Keratinocyte (primary cell): ENCODE data around the gene SMARCC1. TPM values are rescaled to one million over a fixed set of nuclear protein-coding genes. Genes with fewer than 3 reads are reported as not detected.

Source experiments
- DNase-seq: peaks from one replicate; pipeline ENCODE4 v3.0.0-alpha.2; 2011; ENCODE audit warnings: low read depth, missing footprints, low spot score
- FAIRE-seq: peaks from 2 replicates; lab custom pipeline; 2011; peaks lifted over from hg19 to GRCh38; lab: Jason Lieb, UNC
- H2AFZ ChIP-seq: 2 replicates; pipeline ENCODE4 v1.6.0; 2012; ENCODE audit warnings: low read length, control low read depth, inconsistent platforms; ENCODE audit not compliant: control insufficient read depth
- H3K27ac ChIP-seq: 2 replicates; pipeline ENCODE4 v1.5.1; 2011; ENCODE audit warnings: low read length; ENCODE audit not compliant: control insufficient read depth, insufficient read depth
- H3K27me3 ChIP-seq: 3 replicates; pipeline ENCODE4 v1.6.0; 2011; ENCODE audit warnings: low read length; ENCODE audit not compliant: control insufficient read depth, insufficient read depth; ENCODE audit errors: extremely low read depth
- H3K36me3 ChIP-seq, 2 experiments: 2 replicates in 1 of 2; 3 replicates in 1 of 2; pipeline ENCODE4 v1.5.1; 2011; ENCODE audit warnings: low read length in 2 of 2, mild to moderate bottlenecking in 1 of 2; ENCODE audit not compliant: control insufficient read depth in 2 of 2, insufficient read depth in 2 of 2; ENCODE audit errors: extremely low read depth in 1 of 2
- H3K4me1 ChIP-seq: 3 replicates; pipeline ENCODE4 v1.5.1; 2011; ENCODE audit warnings: low read length; ENCODE audit not compliant: control insufficient read depth, insufficient read depth; ENCODE audit errors: extremely low read depth
- H3K4me2 ChIP-seq: 3 replicates; pipeline ENCODE4 v1.6.0; 2011; ENCODE audit warnings: low read depth, low read length; ENCODE audit not compliant: control insufficient read depth, insufficient read depth; ENCODE audit errors: extremely low read depth
- H3K4me3 ChIP-seq, 3 experiments: fragments of 200-600 bp in 1 of 3; sonication (generic) in 1 of 3; 2 replicates in 2 of 3; 3 replicates in 1 of 3; pipeline ENCODE4 v1.5.1; 2011 to 2016; ENCODE audit warnings: low read length in 3 of 3, mild to moderate bottlenecking in 3 of 3, control low read depth in 2 of 3, inconsistent platforms in 1 of 3, low read depth in 1 of 3, mixed read lengths in 1 of 3, mixed run types in 1 of 3, moderate library complexity in 1 of 3; ENCODE audit not compliant: control insufficient read depth in 2 of 3, insufficient read depth in 2 of 3; ENCODE audit errors: extremely low read depth in 1 of 3
- H3K79me2 ChIP-seq: 2 replicates; pipeline ENCODE4 v1.6.0; 2012; ENCODE audit warnings: low read length; ENCODE audit not compliant: control insufficient read depth, insufficient read depth
- H3K9ac ChIP-seq: 3 replicates; pipeline ENCODE4 v1.6.0; 2011; ENCODE audit warnings: low read length; ENCODE audit not compliant: control insufficient read depth, insufficient read depth; ENCODE audit errors: extremely low read depth
- H3K9me1 ChIP-seq: 3 replicates; pipeline ENCODE4 v1.6.0; 2011; ENCODE audit warnings: low read length; ENCODE audit not compliant: control insufficient read depth, insufficient read depth; ENCODE audit errors: extremely low read depth
- H3K9me3 ChIP-seq: 2 replicates; pipeline ENCODE4 v1.5.1; 2012; ENCODE audit warnings: low read depth, low read length; ENCODE audit not compliant: control insufficient read depth
- H4K20me1 ChIP-seq: 3 replicates; pipeline ENCODE4 v1.6.0; 2011; ENCODE audit warnings: low read length; ENCODE audit not compliant: control insufficient read depth, insufficient read depth; ENCODE audit errors: extremely low read depth
- CTCF ChIP-seq, 3 experiments: IDR thresholded peaks in 1 of 3; conservative IDR thresholded peaks in 1 of 3; optimal IDR thresholded peaks in 1 of 3; 2 replicates in 2 of 3; 3 replicates in 1 of 3; pipeline versions ENCODE3 to v1.5.1; 2011; ENCODE audit warnings: low read length in 3 of 3, mild to moderate bottlenecking in 3 of 3, moderate library complexity in 2 of 3, control low read depth in 1 of 3, inconsistent platforms in 1 of 3; ENCODE audit not compliant: insufficient read depth in 2 of 3; ENCODE audit errors: extremely low read depth in 1 of 3
- EZH2 ChIP-seq: IDR thresholded peaks from one replicate; pipeline ENCODE4 v1.6.1; 2012; ENCODE audit warnings: inconsistent platforms, mild to moderate bottlenecking, low read length, moderate library complexity
- dilution Hi-C: fragments of 300-500 bp; cut with MboI; formaldehyde crosslinking; loops from one replicate; pipeline ENCODE4 v1.7.0; 2020; ENCODE audit warnings: low sequenced_read_pairs; ENCODE audit not compliant: extremely low pct_ligation_motif_present
- polyA plus RNA-seq, 5 experiments: library from polyadenylated mRNA; depleted of rRNA in 3 of 5; stranded (reverse) in 3 of 5; stranded (forward) in 1 of 5; unstranded in 1 of 5; fragments of >200 nt; gene quantifications; 1 replicate in 1 of 5; 2 replicates in 3 of 5; 3 replicates in 1 of 5; pipeline versions ENCODE4 v1.2.1 to v1.2.3, GENCODE V29; 2011 to 2012; ENCODE audit warnings: missing spikeins in 2 of 5, low read depth in 1 of 5, low replicate concordance in 1 of 5

Gene SMARCC1
- polyA plus RNA-seq, 1 donor (not counting 4 experiments of a cell fraction or from before 2014, with no cell fraction given) = 39.7 TPM

GRCh38 chr3:47704237-47704612 is 77.5 kb downstream of the SMARCC1 start:
- Histone ChIP-seq H2AFZ (no peak overlapping the region), H3K9me1 (no peaks in the 10 kb centered on the region), H3K36me3 (peaks cover 10 to 38% of the 10 kb centered on the region in 2 experiments), H3K9me3 (no peaks in the 10 kb centered on the region), H3K27me3 (no peaks in the 10 kb centered on the region), H3K4me1 (no peaks in the 10 kb centered on the region), H3K79me2 (no peaks in the 10 kb centered on the region), H3K4me3 (no peak overlapping the region), H3K27ac (no peak overlapping the region), H4K20me1 (no peaks in the 10 kb centered on the region), H3K9ac (no peak overlapping the region), H3K4me2 (no peak overlapping the region)
- dilution Hi-C loops = no loop called here
- FAIRE-seq (no peak), DNase-seq (no peak)
- no peak for TF ChIP-seq EZH2

- TF ChIP-seq CTCF (optimal IDR thresholded peaks at IDR 0.05 in 1 of 3, IDR thresholded peaks at IDR 0.05 in 1 of 3, conservative IDR thresholded peaks at IDR 0.05 in 1 of 3; ENCODE audit: extremely low read depth in 1 of 3, insufficient read depth in 2 of 3, low read length in 3 of 3) = no peak
- TF ChIP-seq EZH2 = no peak
- FAIRE-seq = no peak
These were observed 80.3 kb downstream of the SMARCC1 start for GRCh38 chr3:47701388-47701787.

GRCh38 chr3:47692158-47692557 is 89.5 kb downstream of the SMARCC1 start:
- Histone ChIP-seq H3K9me1 (no peaks in the 10 kb centered on the region), H3K27ac (no peak overlapping the region), H3K79me2 (no peaks in the 10 kb centered on the region), H3K4me1 (no peaks in the 10 kb centered on the region), H3K27me3 (no peaks in the 10 kb centered on the region), H3K36me3 (peaks cover 15 to 18% of the 10 kb centered on the region in 2 experiments), H4K20me1 (peaks cover 3% of the 10 kb centered on the region), H3K4me3 (no peak overlapping the region), H3K9me3 (no peaks in the 10 kb centered on the region), H3K9ac (no peak overlapping the region), H2AFZ (no peak overlapping the region), H3K4me2 (no peak overlapping the region)
- TF ChIP-seq CTCF (optimal IDR thresholded peaks at IDR 0.05 in 1 of 3, IDR thresholded peaks at IDR 0.05 in 1 of 3, conservative IDR thresholded peaks at IDR 0.05 in 1 of 3; ENCODE audit: extremely low read depth in 1 of 3, insufficient read depth in 2 of 3, low read length in 3 of 3) (no peak), EZH2 (no peak)
- FAIRE-seq (no peak), DNase-seq (no peak)
- dilution Hi-C loops = no loop called here

More at GRCh38 chr3:47701388-47701787, 80.3 kb downstream of the SMARCC1 start:
- no peaks in the 10 kb centered on the region for H4K20me1 ChIP-seq
- no peaks in the 10 kb centered on the region for H3K9me3 ChIP-seq
- no peak overlapping the region for H3K27ac ChIP-seq
- no peak overlapping the region for H3K4me2 ChIP-seq
- no peaks in the 10 kb centered on the region for H3K9me1 ChIP-seq
- H3K79me2 ChIP-seq = no peaks in the 10 kb centered on the region
- H3K4me3 ChIP-seq = no peak overlapping the region
- H3K36me3 ChIP-seq = peaks cover 14 to 37% of the 10 kb centered on the region in 2 experiments
- H3K9ac ChIP-seq = no peak overlapping the region
- no peak for DNase-seq
- no peaks in the 10 kb centered on the region for H3K27me3 ChIP-seq
- H3K4me1 ChIP-seq = no peaks in the 10 kb centered on the region
- no peak overlapping the region for H2AFZ ChIP-seq
- dilution Hi-C loops = no loop called here
